GM12891 (cell line): ENCODE results near the gene MALAT1.

Source experiments
- DNase-seq: peaks from one replicate; pipeline ENCODE4 v3.0.0; 2011; ENCODE audit warnings: low spot score; ENCODE audit not compliant: insufficient read length
- FAIRE-seq: peaks from 2 replicates; lab custom pipeline; 2011; peaks lifted over from hg19 to GRCh38; lab: Jason Lieb, UNC
- PAX5 ChIP-seq: IDR thresholded peaks from 2 replicates; pipeline ENCODE4 v1.6.1; 2011; ENCODE audit warnings: low read length, moderate library complexity, mild to moderate bottlenecking; ENCODE audit not compliant: insufficient read depth, severe bottlenecking
- POLR2A ChIP-seq: IDR thresholded peaks from 2 replicates; pipeline ENCODE4 v1.6.1; 2011; ENCODE audit warnings: low read depth, low read length, control low read depth
- POLR2AphosphoS5 ChIP-seq: IDR thresholded peaks from 2 replicates; pipeline ENCODE4 v1.6.1; 2011; ENCODE audit warnings: low read depth, low read length, control low read depth
- POU2F2 ChIP-seq: IDR thresholded peaks from 2 replicates; pipeline ENCODE4 v1.6.1; 2011; ENCODE audit warnings: low read depth, mild to moderate bottlenecking, control low read depth, low read length, moderate library complexity
- SPI1 ChIP-seq: IDR thresholded peaks from 2 replicates; pipeline ENCODE4 v1.6.1; 2011; ENCODE audit warnings: low read depth, low read length, control low read depth
- TAF1 ChIP-seq: IDR thresholded peaks from 2 replicates; pipeline ENCODE4 v1.6.1; 2011; ENCODE audit warnings: low read depth, low read length, control low read depth

The MALAT1 gene

GRCh38 chr11:65540290-65541092, 41.6 kb downstream of the MALAT1 start:
- peak; percentile 99 for DNase-seq
- TF ChIP-seq POU2F2 (no peak), PAX5 (peak; percentile 64), POLR2A (no peak), SPI1 (no peak), POLR2AphosphoS5 (peak; percentile 43; the same call in 1 of the 2 replicates), TAF1 (no peak)
- FAIRE-seq, result peak; percentile 97

GRCh38 chr11:65541093-65541982, 42.5 kb downstream of the MALAT1 start:
- TF ChIP-seq PAX5, result no peak
- no peak for TF ChIP-seq POLR2AphosphoS5
- no peak for TF ChIP-seq POLR2A
- TF ChIP-seq SPI1, result no peak
- TF ChIP-seq POU2F2, result no peak
- TF ChIP-seq TAF1, result no peak

GRCh38 chr11:65542738-65543390, 44.0 kb downstream of the MALAT1 start:
- DNase-seq, result no peak
- FAIRE-seq, result no peak
- TF ChIP-seq POLR2AphosphoS5 (no peak), PAX5 (no peak), SPI1 (no peak), TAF1 (no peak), POU2F2 (no peak), POLR2A (no peak)

More at GRCh38 chr11:65541093-65541982, 42.5 kb downstream of the MALAT1 start:
- no peak for DNase-seq
- peak; percentile 69 for FAIRE-seq

- DNase-seq (no peak), FAIRE-seq (no peak)
- TF ChIP-seq POU2F2, result no peak
- TF ChIP-seq POLR2A, result no peak
- TF ChIP-seq SPI1, result no peak
- TF ChIP-seq PAX5, result no peak
- TF ChIP-seq POLR2AphosphoS5, result no peak
- no peak for TF ChIP-seq TAF1
Observed at GRCh38 chr11:65545853-65546216, 47.0 kb downstream of the MALAT1 start.

GRCh38 chr11:65546217-65546958, 47.5 kb downstream of the MALAT1 start:
- FAIRE-seq (peak; percentile 91), DNase-seq (peak; percentile 99)
- TF ChIP-seq POLR2AphosphoS5 (no peak), SPI1 (no peak), POU2F2 (no peak), POLR2A (no peak), PAX5 (no peak), TAF1 (no peak)

- FAIRE-seq (no peak), DNase-seq (no peak)
- TF ChIP-seq POU2F2 (no peak), TAF1 (no peak), POLR2AphosphoS5 (no peak), SPI1 (no peak), PAX5 (no peak), POLR2A (no peak)
Observed at GRCh38 chr11:65547446-65548125, 48.7 kb downstream of the MALAT1 start.

- DNase-seq, result no peak
- no peak for TF ChIP-seq POLR2A
- FAIRE-seq, result no peak
Observed at GRCh38 chr11:65548395-65548794, 49.5 kb downstream of the MALAT1 start.

- DNase-seq, result no peak
- no peak for FAIRE-seq
- TF ChIP-seq POLR2AphosphoS5 (no peak), SPI1 (no peak), POLR2A (no peak), TAF1 (no peak), PAX5 (no peak), POU2F2 (no peak)
Observed at GRCh38 chr11:65549096-65549495, 50.3 kb downstream of the MALAT1 start.
